Keratinocyte (primary cell): Measurements from ENCODE around the gene RNLS.

Experiments
- CTCF ChIP-seq, 3 experiments: IDR thresholded peaks in 1 of 3; conservative IDR thresholded peaks in 1 of 3; optimal IDR thresholded peaks in 1 of 3; 2 replicates in 2 of 3; 3 replicates in 1 of 3; pipeline versions ENCODE3 to v1.5.1; 2011; ENCODE audit warnings: low read length in 3 of 3, mild to moderate bottlenecking in 3 of 3, moderate library complexity in 2 of 3, control low read depth in 1 of 3, inconsistent platforms in 1 of 3; ENCODE audit not compliant: insufficient read depth in 2 of 3; ENCODE audit errors: extremely low read depth in 1 of 3
- EZH2 ChIP-seq: IDR thresholded peaks from one replicate; pipeline ENCODE4 v1.6.1; 2012; ENCODE audit warnings: inconsistent platforms, mild to moderate bottlenecking, low read length, moderate library complexity

- no peak for TF ChIP-seq CTCF (optimal IDR thresholded peaks at IDR 0.05 in 1 of 3, IDR thresholded peaks at IDR 0.05 in 1 of 3, conservative IDR thresholded peaks at IDR 0.05 in 1 of 3; ENCODE audit: extremely low read depth in 1 of 3, insufficient read depth in 2 of 3, low read length in 3 of 3)
- no peak for TF ChIP-seq EZH2
These were observed 53.0 kb downstream of the RNLS start for GRCh38 chr10:88530093-88530492.
